GM18858 (cell line): ENCODE measurements around the gene ZNF155.
"Not testable (repeated sequence)": the region's sequence is repeated elsewhere in the genome, so short reads cannot be mapped to it uniquely, and the experiment has no call there.

ENCODE experiments used
- ATAC-seq: cut with Tn5 transposase; IDR thresholded peaks from one replicate; pipeline ENCODE4 v1.9.1; 2021; ENCODE audit not compliant: unreplicated experiment

Gene ZNF155

GRCh38 chr19:43983912-43984686 is at the start of gene ZNF155:
TSS of gene ZNF155 (plus strand) at chr19:43984188. CDS start at chr19:43988544, 4,356 bp downstream.
- ATAC-seq = no peak

- peak; percentile 83 for ATAC-seq
These were observed 48.8 kb upstream of the ZNF155 start, which contains the start of gene ZNF45 for GRCh38 chr19:43934985-43935708. TSS of gene ZNF45 (minus strand) at chr19:43935282. CDS start at chr19:43922185, 13,097 bp downstream.

GRCh38 chr19:43936188-43936587 is 47.8 kb upstream of the ZNF155 start:
- ATAC-seq = no peak

GRCh38 chr19:43939557-43940260 is 44.3 kb upstream of the ZNF155 start:
- no peak for ATAC-seq

GRCh38 chr19:43940719-43941118 is 43.3 kb upstream of the ZNF155 start:
- ATAC-seq = no peak

- no peak for ATAC-seq
These were observed 42.8 kb upstream of the ZNF155 start for GRCh38 chr19:43941209-43941608.

- ATAC-seq = not testable (repeated sequence)
These were observed 36.6 kb upstream of the ZNF155 start for GRCh38 chr19:43947412-43947811.

- ATAC-seq = not testable (repeated sequence)
These were observed 34.2 kb upstream of the ZNF155 start for GRCh38 chr19:43949803-43950202.

- peak; percentile 76 for ATAC-seq
These were observed 32.9 kb upstream of the ZNF155 start, which contains the start of gene ZNF221 for GRCh38 chr19:43950834-43951645. TSS of gene ZNF221 (plus strand) at chr19:43951228. CDS start at chr19:43962727, 11,499 bp downstream.

- no peak for ATAC-seq
These were observed 27.2 kb upstream of the ZNF155 start for GRCh38 chr19:43956827-43957226.

GRCh38 chr19:43957891-43958290 is 26.1 kb upstream of the ZNF155 start:
- no peak for ATAC-seq

- no peak for ATAC-seq
These were observed 23.6 kb upstream of the ZNF155 start for GRCh38 chr19:43960411-43960810.

- no peak for ATAC-seq
These were observed 17.8 kb upstream of the ZNF155 start for GRCh38 chr19:43966079-43966694.

GRCh38 chr19:43976732-43977131 is 7.3 kb upstream of the ZNF155 start:
- ATAC-seq = no peak

GRCh38 chr19:43983544-43983911 is 460 bp upstream of the ZNF155 start:
- ATAC-seq = no peak

GRCh38 chr19:43984687-43985000 is 656 bp downstream of the ZNF155 start:
- no peak for ATAC-seq

- no peak for ATAC-seq
These were observed 13.8 kb downstream of the ZNF155 start for GRCh38 chr19:43997631-43998290.

- ATAC-seq = no peak
These were observed 18.2 kb downstream of the ZNF155 start for GRCh38 chr19:44002212-44002565.

GRCh38 chr19:44002566-44003460 is 18.8 kb downstream of the ZNF155 start, which contains the start of gene ZNF230:
TSS of gene ZNF230 (plus strand) at chr19:44002957. CDS start at chr19:44007079, 4,122 bp downstream.
- peak; percentile 75 for ATAC-seq
